ENCODE results near the gene C3orf18. TPM values are rescaled to one million over a fixed set of nuclear protein-coding genes. Genes with fewer than 3 reads are reported as not detected.

C3orf18 gene
- total RNA-seq, 1 donor from 2014 or later = 13.0 TPM

DNA sequence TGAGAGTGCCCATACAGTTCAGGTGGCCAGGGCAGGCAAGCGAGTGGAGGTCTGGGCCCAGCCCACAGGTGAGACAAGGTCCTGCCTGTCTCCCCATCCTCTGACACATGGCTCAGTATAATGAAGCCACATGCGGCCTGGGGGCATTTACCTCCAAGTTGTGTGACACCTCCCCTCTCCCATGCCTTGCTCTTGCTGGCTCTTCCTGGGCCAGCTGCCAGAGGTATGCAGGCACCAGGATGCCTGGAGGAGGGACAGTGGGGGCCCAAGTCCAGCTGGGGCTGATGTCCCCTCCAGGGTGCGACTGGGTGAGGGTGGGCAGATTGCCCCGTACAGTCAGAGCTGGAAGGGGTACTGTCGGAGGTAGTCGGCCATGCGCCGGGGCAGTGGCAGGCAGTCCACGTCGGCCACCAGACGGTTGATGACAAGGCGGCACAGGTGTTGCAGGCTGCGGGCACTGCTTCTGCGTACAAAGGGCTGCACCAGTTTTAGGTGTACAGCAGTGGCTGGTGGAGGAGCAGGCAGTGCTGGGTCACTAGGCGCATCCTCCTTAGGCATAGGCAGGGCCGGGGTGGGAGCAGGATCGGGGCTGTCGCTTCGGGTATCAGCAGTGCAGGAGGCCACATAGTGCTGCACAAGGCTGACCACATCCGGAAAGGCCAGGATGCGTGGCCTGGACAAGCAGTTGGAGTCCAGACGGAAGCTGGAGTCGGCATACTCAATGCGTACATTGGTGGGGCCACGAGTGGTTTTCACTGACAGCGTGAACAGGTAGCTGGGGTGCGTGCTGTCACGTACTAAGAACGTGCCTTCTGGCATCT lies 39.9 kb upstream of the C3orf18 start:
- H3K9me3 Mint-ChIP-seq (ENCODE audit: unreplicated experiment) = peaks cover 4% of the 10 kb centered on the region
- peaks cover 4% of the 10 kb centered on the region for H3K4me1 Mint-ChIP-seq (ENCODE audit: low read depth, unreplicated experiment)
- TF ChIP-seq, protein P1, sequence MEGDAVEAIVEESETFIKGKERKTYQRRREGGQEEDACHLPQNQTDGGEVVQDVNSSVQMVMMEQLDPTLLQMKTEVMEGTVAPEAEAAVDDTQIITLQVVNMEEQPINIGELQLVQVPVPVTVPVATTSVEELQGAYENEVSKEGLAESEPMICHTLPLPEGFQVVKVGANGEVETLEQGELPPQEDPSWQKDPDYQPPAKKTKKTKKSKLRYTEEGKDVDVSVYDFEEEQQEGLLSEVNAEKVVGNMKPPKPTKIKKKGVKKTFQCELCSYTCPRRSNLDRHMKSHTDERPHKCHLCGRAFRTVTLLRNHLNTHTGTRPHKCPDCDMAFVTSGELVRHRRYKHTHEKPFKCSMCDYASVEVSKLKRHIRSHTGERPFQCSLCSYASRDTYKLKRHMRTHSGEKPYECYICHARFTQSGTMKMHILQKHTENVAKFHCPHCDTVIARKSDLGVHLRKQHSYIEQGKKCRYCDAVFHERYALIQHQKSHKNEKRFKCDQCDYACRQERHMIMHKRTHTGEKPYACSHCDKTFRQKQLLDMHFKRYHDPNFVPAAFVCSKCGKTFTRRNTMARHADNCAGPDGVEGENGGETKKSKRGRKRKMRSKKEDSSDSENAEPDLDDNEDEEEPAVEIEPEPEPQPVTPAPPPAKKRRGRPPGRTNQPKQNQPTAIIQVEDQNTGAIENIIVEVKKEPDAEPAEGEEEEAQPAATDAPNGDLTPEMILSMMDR (IDR thresholded peaks at IDR 0.05; ENCODE audit: partially characterized antibody, unreplicated experiment) = no peak
- no peak for DNase-seq
- no peaks in the 10 kb centered on the region for H3K36me3 Mint-ChIP-seq (ENCODE audit: unreplicated experiment)
- no peak overlapping the region for H3K4me3 Mint-ChIP-seq (ENCODE audit: unreplicated experiment)
- H3K27me3 Mint-ChIP-seq (ENCODE audit: unreplicated experiment) = peaks cover 5% of the 10 kb centered on the region
- no peak overlapping the region for H3K27ac Mint-ChIP-seq (ENCODE audit: unreplicated experiment)

- no peak overlapping the region for H3K27ac Mint-ChIP-seq (ENCODE audit: unreplicated experiment)
- DNase-seq = no peak
- H3K27me3 Mint-ChIP-seq (ENCODE audit: unreplicated experiment) = peaks cover 4% of the 10 kb centered on the region
- no peaks in the 10 kb centered on the region for H3K36me3 Mint-ChIP-seq (ENCODE audit: unreplicated experiment)
- no peak overlapping the region for H3K4me3 Mint-ChIP-seq (ENCODE audit: unreplicated experiment)
- peaks cover 4% of the 10 kb centered on the region for H3K9me3 Mint-ChIP-seq (ENCODE audit: unreplicated experiment)
- H3K4me1 Mint-ChIP-seq (ENCODE audit: low read depth, unreplicated experiment) = no peaks in the 10 kb centered on the region
- TF ChIP-seq, protein P1 (IDR thresholded peaks at IDR 0.05; ENCODE audit: partially characterized antibody, unreplicated experiment) = no peak
Measured at GRCh38 chr3:50606596-50606995, 39.0 kb upstream of the C3orf18 start.

DNA sequence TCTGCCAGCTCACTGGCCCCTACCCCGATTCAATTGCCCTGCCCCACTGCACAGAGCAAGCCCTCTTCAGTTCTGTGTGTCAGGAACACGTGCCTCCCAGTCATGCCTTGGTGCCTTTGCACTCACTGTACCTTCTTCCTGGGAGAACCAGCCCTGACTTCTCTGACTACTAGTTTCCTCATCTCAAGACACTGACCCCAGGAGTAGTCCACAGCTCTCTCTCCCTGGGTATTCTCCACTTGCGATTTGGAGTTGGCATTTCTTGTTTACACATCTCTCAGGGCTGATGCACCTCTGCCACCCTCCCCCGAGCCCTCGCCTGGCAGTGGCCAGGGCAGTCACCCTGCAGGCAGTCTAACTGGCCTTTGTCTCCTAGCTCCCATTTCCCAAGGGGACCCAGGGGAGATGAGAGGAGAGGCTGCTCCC lies 38.4 kb upstream of the C3orf18 start:
- TF ChIP-seq, protein P1 (IDR thresholded peaks at IDR 0.05; ENCODE audit: partially characterized antibody, unreplicated experiment) = no peak
- Mint-ChIP-seq H3K9me3 (ENCODE audit: unreplicated experiment) (peaks cover 4% of the 10 kb centered on the region), H3K4me3 (ENCODE audit: unreplicated experiment) (no peak overlapping the region), H3K27me3 (ENCODE audit: unreplicated experiment) (peaks cover 4% of the 10 kb centered on the region), H3K36me3 (ENCODE audit: unreplicated experiment) (no peaks in the 10 kb centered on the region), H3K4me1 (ENCODE audit: low read depth, unreplicated experiment) (no peaks in the 10 kb centered on the region), H3K27ac (ENCODE audit: unreplicated experiment) (no peak overlapping the region)
- DNase-seq = no peak

DNA sequence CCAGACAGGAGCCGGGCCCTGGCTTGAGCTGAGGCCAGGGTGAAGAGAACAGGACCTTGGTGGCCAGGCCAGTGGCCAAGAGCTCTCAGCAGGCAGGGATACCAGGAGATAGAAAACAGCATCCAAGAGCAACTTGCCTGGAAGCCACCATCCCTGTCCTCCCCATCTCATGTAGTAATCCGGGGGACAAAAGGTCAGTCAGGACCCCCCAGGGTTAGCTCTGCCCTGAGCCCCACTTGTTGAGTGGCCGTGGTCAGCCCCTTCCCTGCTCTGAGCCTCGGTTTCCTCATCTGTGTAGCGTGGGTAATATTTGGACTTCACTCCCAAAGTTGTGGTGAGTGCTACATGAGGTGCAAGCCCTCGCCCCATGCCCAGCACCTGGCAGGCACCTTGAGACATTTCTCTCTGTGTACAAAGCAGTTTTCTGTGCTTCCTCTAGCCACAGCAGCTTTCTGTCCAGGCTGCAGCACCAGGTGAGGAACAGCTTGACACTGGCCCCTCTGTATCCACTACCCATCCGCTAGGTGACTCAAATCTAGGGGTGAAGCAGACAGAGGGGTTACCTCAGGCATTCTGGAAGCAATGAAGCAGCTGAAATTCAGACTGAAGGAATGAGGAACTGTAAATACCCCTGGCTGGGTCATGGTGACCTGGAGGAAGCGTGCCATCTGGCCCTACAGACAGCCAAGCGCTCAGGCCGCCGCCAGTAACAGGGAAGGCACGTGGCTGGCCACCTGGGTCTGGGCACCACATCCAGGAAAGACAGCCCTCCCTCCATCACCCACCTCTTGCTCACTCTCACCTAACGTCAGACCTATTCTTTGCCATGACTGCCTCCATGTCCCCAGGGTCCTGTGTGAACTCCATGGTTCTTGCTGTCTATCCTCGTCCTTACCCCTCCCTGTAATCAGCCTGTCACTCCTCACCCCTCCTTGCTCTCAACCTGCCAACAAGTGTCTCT lies 37.4 kb upstream of the C3orf18 start:
- peaks cover 2% of the 10 kb centered on the region for H3K9me3 Mint-ChIP-seq (ENCODE audit: unreplicated experiment)
- H3K4me3 Mint-ChIP-seq (ENCODE audit: unreplicated experiment) = no peak overlapping the region
- no peak overlapping the region for H3K27ac Mint-ChIP-seq (ENCODE audit: unreplicated experiment)
- DNase-seq = no peak
- TF ChIP-seq, protein P1 (IDR thresholded peaks at IDR 0.05; ENCODE audit: partially characterized antibody, unreplicated experiment) = no peak
- peaks cover 4% of the 10 kb centered on the region for H3K27me3 Mint-ChIP-seq (ENCODE audit: unreplicated experiment)
- no peaks in the 10 kb centered on the region for H3K4me1 Mint-ChIP-seq (ENCODE audit: low read depth, unreplicated experiment)
- H3K36me3 Mint-ChIP-seq (ENCODE audit: unreplicated experiment) = no peaks in the 10 kb centered on the region

Measured in glutamatergic neuron (in vitro differentiated cells).